A549 treated with Mapracorat at 1 μM for 4 hours (cell line): ENCODE results near the gene FBXL20. TPM values are rescaled to one million over a fixed set of nuclear protein-coding genes. Genes with fewer than 3 reads are reported as not detected.

Source experiments
- total RNA-seq: library from RNA; stranded (reverse); fragments of 200-300 nt; extraction: Qiagen RNA extraction; gene quantifications from 5 replicates; pipeline ENCODE4 v1.2.3, GENCODE V29; 2022

FBXL20 gene, protein sequence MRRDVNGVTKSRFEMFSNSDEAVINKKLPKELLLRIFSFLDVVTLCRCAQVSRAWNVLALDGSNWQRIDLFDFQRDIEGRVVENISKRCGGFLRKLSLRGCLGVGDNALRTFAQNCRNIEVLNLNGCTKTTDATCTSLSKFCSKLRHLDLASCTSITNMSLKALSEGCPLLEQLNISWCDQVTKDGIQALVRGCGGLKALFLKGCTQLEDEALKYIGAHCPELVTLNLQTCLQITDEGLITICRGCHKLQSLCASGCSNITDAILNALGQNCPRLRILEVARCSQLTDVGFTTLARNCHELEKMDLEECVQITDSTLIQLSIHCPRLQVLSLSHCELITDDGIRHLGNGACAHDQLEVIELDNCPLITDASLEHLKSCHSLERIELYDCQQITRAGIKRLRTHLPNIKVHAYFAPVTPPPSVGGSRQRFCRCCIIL
- total RNA-seq, result 5.9 to 7.8 TPM (median 7.0 TPM) in 5 replicates

DNA sequence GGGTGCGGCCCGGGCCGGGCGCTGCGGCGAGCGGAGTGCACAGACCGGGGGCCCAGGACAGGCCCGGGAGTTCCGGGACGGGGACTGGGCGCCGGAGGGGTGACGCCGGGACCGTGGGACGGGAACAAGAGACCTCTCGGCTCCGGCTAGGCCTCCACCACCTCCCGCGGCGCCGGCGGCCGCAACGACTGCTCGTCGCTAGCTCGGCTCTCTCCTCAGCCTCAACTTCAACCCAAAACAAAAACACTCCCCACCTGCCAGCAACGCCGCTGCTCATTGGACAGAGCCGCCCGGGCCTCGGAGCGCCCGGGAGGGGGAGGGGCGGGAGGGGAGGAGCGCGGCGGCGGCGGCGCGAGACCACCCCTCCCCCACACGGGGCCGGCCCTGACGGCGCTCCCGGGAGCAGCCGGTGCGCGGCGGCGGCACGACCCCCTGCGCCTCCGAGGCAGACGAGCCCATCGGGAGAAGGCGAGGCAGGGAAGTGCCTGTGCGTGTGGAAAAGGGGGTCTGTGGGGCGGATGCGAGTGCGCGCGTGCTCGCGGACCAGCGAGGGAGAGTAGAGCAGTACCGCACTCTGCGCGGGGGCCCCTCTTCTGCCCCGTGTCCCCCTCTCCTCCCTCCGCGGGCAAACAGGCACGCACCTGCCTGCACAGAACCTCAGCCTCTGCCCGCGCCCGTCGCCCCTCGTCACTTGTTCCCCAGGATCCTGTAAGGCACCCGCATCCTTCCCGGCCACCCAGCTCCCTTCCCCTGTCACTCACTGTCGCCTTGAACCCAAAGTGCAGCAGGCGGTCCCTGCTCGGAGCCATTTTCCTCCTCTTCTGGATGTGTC lies at the start of gene FBXL20:
FBXL20 (minus strand) TSS at position 215 of the 832 bp plus-strand sequence. CDS start 224 bp downstream, outside the sequence.

DNA sequence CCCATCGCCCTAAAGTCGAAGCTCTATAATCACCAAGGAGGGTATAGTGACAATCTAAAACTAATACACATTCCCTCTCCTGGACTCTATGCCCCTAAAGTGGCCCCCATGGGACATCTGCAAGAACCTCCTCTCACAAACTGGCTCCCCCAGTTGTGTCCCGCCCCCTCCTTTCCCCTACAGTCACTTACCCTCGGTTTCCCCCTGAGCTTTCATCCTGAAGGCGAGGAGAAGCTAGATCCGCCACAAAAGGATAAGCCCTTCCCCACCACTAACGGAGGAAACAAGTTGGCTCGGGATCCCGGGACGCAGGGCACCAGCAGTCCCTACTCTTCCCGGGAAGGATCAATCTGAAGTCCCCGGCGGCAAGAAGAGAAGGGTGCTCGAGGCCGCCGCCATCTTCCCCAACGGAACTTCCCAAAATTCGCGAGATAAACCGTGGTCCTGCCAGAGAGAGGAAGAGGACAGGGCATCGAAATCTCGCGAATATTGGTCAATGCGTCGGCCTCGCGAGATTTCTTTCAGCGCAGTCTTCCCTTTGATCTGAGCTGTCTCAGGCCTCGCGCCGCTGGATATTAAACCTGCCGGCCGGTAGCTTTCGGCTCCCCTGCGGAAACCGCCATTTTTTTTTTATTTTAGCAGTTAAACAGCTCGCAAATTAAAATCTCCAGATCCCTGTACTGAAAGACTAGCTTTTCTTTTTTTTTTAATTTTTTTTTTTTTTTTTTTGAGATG lies 49.6 kb upstream of the FBXL20 start, which contains the start of gene MED1:
MED1 (minus strand) TSS at position 417 of the 735 bp plus-strand sequence; CDS start at position 216, 201 bp downstream.

GRCh38 chr17:39225308-39225958 lies 176.0 kb downstream of the FBXL20 start, which contains the start of gene STAC2:
Gene STAC2, minus strand, starts transcription at chr17:39225945. Its CDS starts 443 bp downstream, at chr17:39225502.

Other genes with a start within 250 kb of the FBXL20 start
- 0.12 to 0.43 TPM (median 0.19 TPM) in 5 replicates for gene PLXDC1, start 250.0 kb downstream of the FBXL20 start, total RNA-seq
- not detected in 5 replicates for gene ARL5C, start 235.5 kb downstream of the FBXL20 start, total RNA-seq
- gene CACNB1, start 204.0 kb downstream of the FBXL20 start, total RNA-seq, result 4.8 to 6.9 TPM (median 6.2 TPM) in 5 replicates
- gene RPL19, start 201.3 kb downstream of the FBXL20 start, total RNA-seq, result 3,933 to 4,408 TPM (median 3,999 TPM) in 5 replicates
- gene STAC2, start 175.7 kb downstream of the FBXL20 start, total RNA-seq, result 2.3 to 3.4 TPM (median 2.9 TPM) in 5 replicates
- gene MED1, start 49.6 kb upstream of the FBXL20 start, total RNA-seq, result 25.0 to 33.7 TPM (median 30.0 TPM) in 5 replicates
- 28.0 to 38.9 TPM (median 34.2 TPM) in 5 replicates for gene CDK12, start 59.9 kb upstream of the FBXL20 start, total RNA-seq
- 0.08 TPM in 1 of 5 replicates, not detected in the others for gene NEUROD2, start 206.3 kb upstream of the FBXL20 start, total RNA-seq
- 0.11 to 0.12 TPM (median 0.11 TPM) in 3 of 5 replicates, not detected in the others for gene PPP1R1B, start 225.3 kb upstream of the FBXL20 start, total RNA-seq
- gene STARD3, start 235.5 kb upstream of the FBXL20 start, total RNA-seq, result 41.7 to 55.4 TPM (median 54.8 TPM) in 5 replicates